GM19328 (cell line): ENCODE results near the gene METTL23.

Experiments
- ATAC-seq: cut with Tn5 transposase; IDR thresholded peaks from one replicate; pipeline ENCODE4 v1.9.1; 2021; ENCODE audit warnings: mild to moderate bottlenecking, moderate library complexity; ENCODE audit not compliant: unreplicated experiment

METTL23 gene

GRCh38 chr17:76726776-76727718 is at the start of gene METTL23:
TSS of gene METTL23 (plus strand) at chr17:76726839. CDS start at chr17:76729711, 2,872 bp downstream.
- peak; percentile 31 for ATAC-seq

GRCh38 chr17:76677406-76677805 is 49.2 kb upstream of the METTL23 start:
- no peak for ATAC-seq

GRCh38 chr17:76678330-76678729 is 48.3 kb upstream of the METTL23 start:
- no peak for ATAC-seq

- ATAC-seq, result no peak
Observed at GRCh38 chr17:76679239-76679638, 47.4 kb upstream of the METTL23 start.

- no peak for ATAC-seq
Observed at GRCh38 chr17:76681222-76682137, 45.2 kb upstream of the METTL23 start.

GRCh38 chr17:76682296-76682695 is 44.3 kb upstream of the METTL23 start:
- no peak for ATAC-seq

- no peak for ATAC-seq
Observed at GRCh38 chr17:76683011-76683755, 43.5 kb upstream of the METTL23 start.

GRCh38 chr17:76683921-76684745 is 42.5 kb upstream of the METTL23 start:
- no peak for ATAC-seq

GRCh38 chr17:76684756-76685155 is 41.9 kb upstream of the METTL23 start:
- no peak for ATAC-seq

GRCh38 chr17:76685366-76685765 is 41.3 kb upstream of the METTL23 start:
- no peak for ATAC-seq

GRCh38 chr17:76685846-76686245 is 40.8 kb upstream of the METTL23 start:
- ATAC-seq, result no peak

- ATAC-seq, result no peak
Observed at GRCh38 chr17:76686538-76687297, 39.9 kb upstream of the METTL23 start.

- ATAC-seq, result no peak
Observed at GRCh38 chr17:76687298-76688164, 39.1 kb upstream of the METTL23 start.

- no peak for ATAC-seq
Observed at GRCh38 chr17:76688165-76688622, 38.4 kb upstream of the METTL23 start.

- no peak for ATAC-seq
Observed at GRCh38 chr17:76689859-76690258, 36.8 kb upstream of the METTL23 start.

- ATAC-seq, result no peak
Observed at GRCh38 chr17:76690596-76691280, 35.9 kb upstream of the METTL23 start.

GRCh38 chr17:76691379-76692191 is 35.1 kb upstream of the METTL23 start:
- no peak for ATAC-seq
